GM12865 (cell line): ENCODE results near the gene TSPAN4.

Experiments used
- DNase-seq: peaks from one replicate; pipeline ENCODE4 v3.0.0; 2010; ENCODE audit warnings: low read depth
- H3K4me3 ChIP-seq: 2 replicates; pipeline ENCODE4 v1.5.1; 2011; ENCODE audit warnings: mild to moderate bottlenecking, low read depth, low read length, control low read depth
- TF ChIP-seq, protein P1 (sequence below): IDR thresholded peaks from 2 replicates; pipeline ENCODE4 v1.5.1; 2011; ENCODE audit warnings: low read length, control low read depth, low read depth, inconsistent platforms; ENCODE audit not compliant: insufficient read depth; ENCODE audit errors: missing control alignments

TSPAN4 gene

DNA sequence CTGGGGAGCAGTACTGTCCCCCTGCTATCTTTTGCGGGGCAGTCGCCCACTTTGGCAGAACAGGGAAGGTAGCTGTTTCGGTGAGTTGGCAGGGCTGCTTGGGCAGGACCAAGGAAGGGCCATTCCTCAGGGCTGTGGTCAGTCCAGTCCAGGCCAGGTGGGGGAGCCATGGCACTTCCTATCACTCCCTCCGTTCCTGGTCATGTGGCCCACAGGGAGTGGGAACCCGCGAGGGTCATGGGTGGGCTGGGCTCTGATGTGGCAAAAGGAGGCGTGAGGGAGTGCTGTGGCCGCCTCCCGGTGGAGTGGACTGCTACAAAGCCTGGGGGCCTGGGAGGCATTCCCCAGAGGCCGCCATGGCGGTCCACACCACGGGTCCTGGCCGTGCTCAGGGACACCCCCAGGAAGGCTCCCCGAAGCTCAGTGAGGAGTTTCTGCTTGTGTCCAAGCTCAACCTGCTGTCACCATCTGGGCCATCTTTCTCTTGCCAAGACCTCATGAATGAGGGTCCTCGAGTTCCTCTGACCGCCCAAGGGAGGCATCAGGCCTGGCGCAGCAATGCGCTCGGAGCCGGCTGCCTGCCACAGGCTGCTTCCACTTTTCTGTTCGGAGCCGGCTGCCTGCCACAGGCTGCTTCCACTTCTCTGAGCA is 56.0 kb downstream of the TSPAN4 start:
- H3K4me3 ChIP-seq: no peak overlapping the region
- TF ChIP-seq, protein P1, sequence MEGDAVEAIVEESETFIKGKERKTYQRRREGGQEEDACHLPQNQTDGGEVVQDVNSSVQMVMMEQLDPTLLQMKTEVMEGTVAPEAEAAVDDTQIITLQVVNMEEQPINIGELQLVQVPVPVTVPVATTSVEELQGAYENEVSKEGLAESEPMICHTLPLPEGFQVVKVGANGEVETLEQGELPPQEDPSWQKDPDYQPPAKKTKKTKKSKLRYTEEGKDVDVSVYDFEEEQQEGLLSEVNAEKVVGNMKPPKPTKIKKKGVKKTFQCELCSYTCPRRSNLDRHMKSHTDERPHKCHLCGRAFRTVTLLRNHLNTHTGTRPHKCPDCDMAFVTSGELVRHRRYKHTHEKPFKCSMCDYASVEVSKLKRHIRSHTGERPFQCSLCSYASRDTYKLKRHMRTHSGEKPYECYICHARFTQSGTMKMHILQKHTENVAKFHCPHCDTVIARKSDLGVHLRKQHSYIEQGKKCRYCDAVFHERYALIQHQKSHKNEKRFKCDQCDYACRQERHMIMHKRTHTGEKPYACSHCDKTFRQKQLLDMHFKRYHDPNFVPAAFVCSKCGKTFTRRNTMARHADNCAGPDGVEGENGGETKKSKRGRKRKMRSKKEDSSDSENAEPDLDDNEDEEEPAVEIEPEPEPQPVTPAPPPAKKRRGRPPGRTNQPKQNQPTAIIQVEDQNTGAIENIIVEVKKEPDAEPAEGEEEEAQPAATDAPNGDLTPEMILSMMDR: no peak
- DNase-seq: no peak

GRCh38 chr11:899724-900123 is 57.1 kb downstream of the TSPAN4 start:
- H3K4me3 ChIP-seq: no peak overlapping the region
- TF ChIP-seq, protein P1: no peak
- DNase-seq: no peak

DNA sequence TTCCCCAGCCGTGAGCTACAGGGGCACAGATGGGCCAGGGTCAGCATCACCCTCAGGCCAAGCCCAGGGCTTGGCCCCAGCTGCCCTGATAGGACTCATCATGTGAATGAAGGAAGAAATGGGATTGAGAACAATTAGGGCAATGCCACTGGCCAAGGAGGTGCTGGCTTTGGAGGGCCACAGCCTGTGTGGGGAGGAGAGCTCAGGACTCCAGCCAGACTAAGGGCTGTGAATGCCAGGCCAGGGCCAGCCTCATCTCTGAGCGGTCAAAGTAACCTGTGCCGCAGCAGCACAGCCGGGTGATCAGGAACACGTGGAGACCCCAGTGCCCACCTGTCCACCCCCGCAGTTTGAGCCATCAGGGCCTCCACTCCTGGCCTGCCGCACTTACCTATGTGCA is 57.9 kb downstream of the TSPAN4 start:
- TF ChIP-seq, protein P1: no peak
- no peak overlapping the region for H3K4me3 ChIP-seq
- DNase-seq: no peak

- TF ChIP-seq, protein P1: no peak
- H3K4me3 ChIP-seq: no peak overlapping the region
- DNase-seq: no peak
Measured at GRCh38 chr11:901452-902061, 58.9 kb downstream of the TSPAN4 start.

DNA sequence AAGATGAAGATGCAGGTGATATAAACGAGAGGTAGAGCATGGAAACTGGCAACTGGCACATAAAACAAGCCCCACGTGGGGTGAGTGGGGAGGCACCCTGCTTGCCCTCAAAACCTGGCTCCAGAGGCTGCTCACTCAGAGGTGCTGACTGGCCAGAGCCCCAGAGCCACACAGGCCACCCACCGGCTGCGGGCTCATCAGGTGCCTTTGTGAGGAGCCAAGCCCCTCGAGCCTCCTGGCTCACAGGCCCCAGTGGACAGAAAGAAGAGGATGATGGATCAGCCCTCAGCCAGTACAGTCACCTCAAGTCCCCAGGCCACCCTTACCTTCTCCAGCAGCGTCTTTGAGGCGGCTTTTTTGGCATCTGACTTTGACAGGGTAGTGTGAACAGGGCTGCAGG is 61.7 kb downstream of the TSPAN4 start:
- no peak overlapping the region for H3K4me3 ChIP-seq
- no peak for DNase-seq
- TF ChIP-seq, protein P1: no peak

DNA sequence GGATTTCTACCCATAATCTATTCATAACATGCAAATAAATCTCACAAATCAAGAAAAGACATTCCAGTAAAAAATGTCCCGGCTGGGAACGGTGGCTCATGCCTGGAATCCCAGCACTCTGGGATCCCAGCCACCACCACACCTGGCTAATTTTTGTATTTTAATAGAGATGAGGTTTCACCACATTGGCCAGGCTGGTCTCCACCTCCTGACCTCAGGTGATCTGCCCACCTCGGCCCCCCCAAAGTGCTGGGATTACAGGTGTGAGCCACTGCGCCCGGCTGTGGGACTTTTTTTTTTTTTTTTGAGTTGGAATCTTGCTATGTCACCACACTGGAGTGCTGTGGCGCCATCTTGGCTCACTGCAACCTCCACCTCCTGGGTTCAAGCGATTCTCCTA is 63.3 kb downstream of the TSPAN4 start:
- no peak for DNase-seq
- TF ChIP-seq, protein P1: no peak
- H3K4me3 ChIP-seq: no peak overlapping the region

GRCh38 chr11:907668-908067 is 65.0 kb downstream of the TSPAN4 start:
- TF ChIP-seq, protein P1: no peak
- peak; percentile 43 for DNase-seq
- H3K4me3 ChIP-seq: no peak overlapping the region
